ENCODE results near the gene THPO.

THPO gene

GRCh38 chr3:184361532-184361931 is 16.5 kb downstream of the THPO start, which contains the start of the genes CLCN2 and POLR2H:
Gene CLCN2 (minus strand): TSS chr3:184361605. CDS start chr3:184361479, 126 bp downstream.
Gene POLR2H (plus strand): TSS chr3:184361710. CDS start chr3:184363493, 1,783 bp downstream.
- TF ChIP-seq CTCF (IDR thresholded peaks at IDR 0.05; ENCODE audit: control extremely low read depth, extremely low read depth, low read depth, missing control alignments), result no peak
- POLR2A ChIA-PET, result no interaction called here
- CTCF ChIA-PET, result interaction anchor here (0.9 to 2.3 kb wide), 9 partner anchors 8 to 466 kb away, joined by 3 to 10 read pairs (median 4); partner anchors contain the start of gene FAM131A
- DNase-seq (ENCODE audit: extremely low spot score), result peak; percentile 79

- TF ChIP-seq CTCF (IDR thresholded peaks at IDR 0.05; ENCODE audit: control extremely low read depth, extremely low read depth, low read depth, missing control alignments), result no peak
- DNase-seq (ENCODE audit: extremely low spot score), result no peak
- CTCF ChIA-PET, result interaction anchor here (1.4 to 2.8 kb wide), 6 partner anchors 7 to 181 kb away, joined by 3 to 10 read pairs (median 7); no protein-coding TSS in a partner anchor
- POLR2A ChIA-PET, result no interaction called here
Measured at GRCh38 chr3:184360929-184361531, 17.0 kb downstream of the THPO start.

GRCh38 chr3:184360070-184360928 is 17.7 kb downstream of the THPO start:
- ChIA-PET POLR2A (interaction anchor here (0.6 kb wide), 2 partner anchors 19 to 141 kb away, joined by 3 to 6 read pairs; no protein-coding TSS in a partner anchor), CTCF (interaction anchor here (1.1 to 2.8 kb wide), 6 partner anchors 11 to 182 kb away, joined by 3 to 10 read pairs (median 4); no protein-coding TSS in a partner anchor)
- TF ChIP-seq CTCF (IDR thresholded peaks at IDR 0.05; ENCODE audit: control extremely low read depth, extremely low read depth, low read depth, missing control alignments), result no peak
- DNase-seq (ENCODE audit: extremely low spot score), result no peak

- POLR2A ChIA-PET, result interaction anchor here (0.6 kb wide), 1 partner anchor 19 kb away, joined by 6 read pairs; no protein-coding TSS in a partner anchor
- DNase-seq (ENCODE audit: extremely low spot score), result no peak
- CTCF ChIA-PET, result interaction anchor here (1.1 to 2.8 kb wide), 4 partner anchors 12 to 183 kb away, joined by 3 to 10 read pairs (median 4); no protein-coding TSS in a partner anchor
- TF ChIP-seq CTCF (IDR thresholded peaks at IDR 0.05; ENCODE audit: control extremely low read depth, extremely low read depth, low read depth, missing control alignments), result no peak
Measured at GRCh38 chr3:184359610-184360009, 18.4 kb downstream of the THPO start.

- POLR2A ChIA-PET, result no interaction called here
- CTCF ChIA-PET, result interaction anchor here (1.1 to 2.8 kb wide), 2 partner anchors 13 to 181 kb away, joined by 3 to 10 read pairs; no protein-coding TSS in a partner anchor
- no peak for TF ChIP-seq CTCF (IDR thresholded peaks at IDR 0.05; ENCODE audit: control extremely low read depth, extremely low read depth, low read depth, missing control alignments)
- no peak for DNase-seq (ENCODE audit: extremely low spot score)
Measured at GRCh38 chr3:184358921-184359350, 19.1 kb downstream of the THPO start.

Measured in GM10248 (cell line).